GM15510 (cell line): Measurements from ENCODE around the gene GAB3.

Experiments used
- POLR2A ChIP-seq: IDR thresholded peaks from 3 replicates; pipeline ENCODE4 v1.6.1; 2011; ENCODE audit warnings: borderline replicate concordance; ENCODE audit not compliant: insufficient read length; ENCODE audit errors: extremely low read depth

Gene GAB3

GRCh38 chrX:154734061-154734781, 16.7 kb downstream of the GAB3 start:
- no peak for TF ChIP-seq POLR2A

GRCh38 chrX:154733066-154733425, 17.8 kb downstream of the GAB3 start:
- TF ChIP-seq POLR2A: no peak

GRCh38 chrX:154732421-154733065, 18.3 kb downstream of the GAB3 start:
- no peak for TF ChIP-seq POLR2A

- TF ChIP-seq POLR2A: no peak
Measured at GRCh38 chrX:154731881-154732280, 19.0 kb downstream of the GAB3 start.

- no peak for TF ChIP-seq POLR2A
Measured at GRCh38 chrX:154731184-154731583, 19.7 kb downstream of the GAB3 start.

GRCh38 chrX:154730253-154730891, 20.5 kb downstream of the GAB3 start:
- TF ChIP-seq POLR2A: no peak

GRCh38 chrX:154729439-154729838, 21.4 kb downstream of the GAB3 start:
- TF ChIP-seq POLR2A: no peak

GRCh38 chrX:154728431-154729190, 22.3 kb downstream of the GAB3 start:
- no peak for TF ChIP-seq POLR2A

GRCh38 chrX:154727871-154728270, 23.0 kb downstream of the GAB3 start:
- no peak for TF ChIP-seq POLR2A

- no peak for TF ChIP-seq POLR2A
Measured at GRCh38 chrX:154727418-154727817, 23.5 kb downstream of the GAB3 start.

- TF ChIP-seq POLR2A: no peak
Measured at GRCh38 chrX:154724993-154725756, 25.7 kb downstream of the GAB3 start.

- TF ChIP-seq POLR2A: no peak
Measured at GRCh38 chrX:154721155-154721554, 29.7 kb downstream of the GAB3 start.

GRCh38 chrX:154720067-154720466, 30.8 kb downstream of the GAB3 start:
- no peak for TF ChIP-seq POLR2A

- TF ChIP-seq POLR2A: no peak
Measured at GRCh38 chrX:154719132-154719675, 31.7 kb downstream of the GAB3 start.
